Activated B cell treated with CpG ODN at 0.5 μM for 24 hours (primary cell): ENCODE results near the gene GALM. TPM values are rescaled to one million over a fixed set of nuclear protein-coding genes. Genes with fewer than 3 reads are reported as not detected.
"Not testable (repeated sequence)": the region's sequence is repeated elsewhere in the genome, so short reads cannot be mapped to it uniquely, and the experiment has no call there.

Experiments used
- ATAC-seq: fragments of 200-7000 bp; cut with Tn5 transposase; one replicate; pipeline ENCODE4 v1.10.0; 2021; ENCODE audit warnings: low read depth, mild to moderate bottlenecking, moderate library complexity
- CTCF ChIA-PET: fragments of 350-600 bp; sonication (Branson Sonifier 250); formaldehyde crosslinking; loops from one replicate; lab custom pipeline; 2021; ENCODE audit warnings: antibody characterized with exemption; lab: Charles Lee
- POLR2A ChIA-PET: fragments of 350-600 bp; sonication (Branson Sonifier 250); formaldehyde crosslinking; loops from one replicate; lab custom pipeline; 2021; ENCODE audit warnings: antibody characterized with exemption; lab: Charles Lee
- DNase-seq: peaks from one replicate; pipeline ENCODE4 v3.0.0; 2022
- H3K27ac Mint-ChIP-seq: one replicate; pipeline ENCODE4 v1.8.0; 2020; ENCODE audit warnings: mixed read lengths
- H3K27me3 Mint-ChIP-seq: one replicate; pipeline ENCODE4 v1.8.0; 2021; ENCODE audit warnings: mixed read lengths
- H3K36me3 Mint-ChIP-seq: one replicate; pipeline ENCODE4 v1.8.0; 2021; ENCODE audit warnings: low read depth, mixed read lengths
- H3K4me1 Mint-ChIP-seq: one replicate; pipeline ENCODE4 v1.8.0; 2021; ENCODE audit warnings: mixed read lengths
- H3K4me3 Mint-ChIP-seq: one replicate; pipeline ENCODE4 v1.8.0; 2020; ENCODE audit warnings: mild to moderate bottlenecking, mixed read lengths
- H3K9me3 Mint-ChIP-seq: one replicate; pipeline ENCODE4 v1.8.0; 2020; ENCODE audit warnings: mixed read lengths
- intact Hi-C: fragments of 100-400 bp; cut with micrococcal nuclease; formaldehyde crosslinking; loops from one replicate; pipeline ENCODE4 v1.15.1; 2024
- total RNA-seq: library from RNA; stranded (reverse); gene quantifications from 2 replicates; pipeline ENCODE4 v1.2.3, GENCODE V29; 2022
- TF ChIP-seq, protein P1 (sequence below): fragments of 200-600 bp; IDR thresholded peaks from one replicate; pipeline ENCODE4 v1.8.0; 2022; ENCODE audit warnings: antibody characterized with exemption, mild to moderate bottlenecking

Gene GALM
- total RNA-seq, 1 donor from 2014 or later: 5.4 TPM

DNA sequence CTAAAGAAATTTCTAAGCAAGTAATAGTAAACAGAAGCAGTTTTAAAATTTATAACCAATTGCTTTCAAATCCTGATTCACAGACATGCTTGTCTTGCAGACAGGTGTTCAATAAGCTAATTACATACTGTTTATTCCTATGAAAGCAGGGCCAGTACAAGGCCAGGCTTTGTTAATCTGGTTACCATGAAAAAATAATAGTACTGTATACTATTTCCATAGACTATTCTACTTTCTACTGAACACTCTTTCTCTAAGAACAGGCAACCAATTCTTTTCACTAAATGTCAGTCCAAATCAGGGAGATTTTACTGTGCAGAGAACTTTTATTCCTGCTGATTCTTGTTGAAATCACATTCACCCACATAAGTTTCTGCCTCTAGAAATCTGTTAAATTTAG, 88.1 kb downstream of the GALM start:
- Mint-ChIP-seq H3K9me3 (no peaks in the 10 kb centered on the region), H3K36me3 (peaks cover 19% of the 10 kb centered on the region), H3K27me3 (no peaks in the 10 kb centered on the region), H3K4me3 (peak overlapping the region; percentile 41), H3K4me1 (peaks cover 30% of the 10 kb centered on the region), H3K27ac (no peak overlapping the region)
- CTCF ChIA-PET: no interaction called here
- intact Hi-C loops: loop anchor here (5.0 kb wide), 4 partner anchors 738 to 1672 kb away; partner anchors contain the start of genes GPATCH11, HEATR5B and RMDN2
- DNase-seq (no peak), ATAC-seq (no peak)
- TF ChIP-seq, protein P1, sequence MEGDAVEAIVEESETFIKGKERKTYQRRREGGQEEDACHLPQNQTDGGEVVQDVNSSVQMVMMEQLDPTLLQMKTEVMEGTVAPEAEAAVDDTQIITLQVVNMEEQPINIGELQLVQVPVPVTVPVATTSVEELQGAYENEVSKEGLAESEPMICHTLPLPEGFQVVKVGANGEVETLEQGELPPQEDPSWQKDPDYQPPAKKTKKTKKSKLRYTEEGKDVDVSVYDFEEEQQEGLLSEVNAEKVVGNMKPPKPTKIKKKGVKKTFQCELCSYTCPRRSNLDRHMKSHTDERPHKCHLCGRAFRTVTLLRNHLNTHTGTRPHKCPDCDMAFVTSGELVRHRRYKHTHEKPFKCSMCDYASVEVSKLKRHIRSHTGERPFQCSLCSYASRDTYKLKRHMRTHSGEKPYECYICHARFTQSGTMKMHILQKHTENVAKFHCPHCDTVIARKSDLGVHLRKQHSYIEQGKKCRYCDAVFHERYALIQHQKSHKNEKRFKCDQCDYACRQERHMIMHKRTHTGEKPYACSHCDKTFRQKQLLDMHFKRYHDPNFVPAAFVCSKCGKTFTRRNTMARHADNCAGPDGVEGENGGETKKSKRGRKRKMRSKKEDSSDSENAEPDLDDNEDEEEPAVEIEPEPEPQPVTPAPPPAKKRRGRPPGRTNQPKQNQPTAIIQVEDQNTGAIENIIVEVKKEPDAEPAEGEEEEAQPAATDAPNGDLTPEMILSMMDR: no peak
- POLR2A ChIA-PET: interaction anchor here (0.7 to 1.6 kb wide), 2 partner anchors 14 to 829 kb away, joined by 3 read pairs; partner anchors contain the start of gene RMDN2

DNA sequence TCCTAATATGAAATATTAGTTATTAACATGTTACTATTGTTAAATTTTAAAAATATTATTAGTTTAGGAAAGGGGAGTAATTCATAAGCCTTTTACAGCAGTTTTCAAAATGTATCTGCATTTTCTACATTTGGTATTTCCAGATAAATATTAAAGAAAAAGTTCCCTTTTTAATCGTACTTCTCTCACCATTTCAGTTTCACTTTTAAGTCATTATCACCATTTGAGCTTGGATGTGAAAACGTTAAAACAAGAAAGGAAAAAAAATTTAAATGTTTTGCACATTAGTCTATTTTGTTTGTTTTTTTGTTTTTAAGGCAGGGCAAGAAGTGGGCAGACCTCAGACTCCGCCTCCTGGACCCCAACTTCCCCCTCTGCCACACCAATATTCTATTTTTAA, 88.6 kb downstream of the GALM start:
- intact Hi-C loops: loop anchor here (5.0 kb wide), 4 partner anchors 738 to 1672 kb away; partner anchors contain the start of genes GPATCH11, HEATR5B and RMDN2
- CTCF ChIA-PET: no interaction called here
- Mint-ChIP-seq H3K27me3 (no peaks in the 10 kb centered on the region), H3K36me3 (peaks cover 16% of the 10 kb centered on the region), H3K4me1 (peaks cover 27% of the 10 kb centered on the region), H3K27ac (no peak overlapping the region), H3K9me3 (no peaks in the 10 kb centered on the region), H3K4me3 (peak overlapping the region; percentile 79)
- POLR2A ChIA-PET: interaction anchor here (0.7 kb wide), 2 partner anchors 14 to 122 kb away, joined by 3 to 4 read pairs; no protein-coding TSS in a partner anchor
- TF ChIP-seq, protein P1: no peak
- no peak for ATAC-seq
- no peak for DNase-seq

DNA sequence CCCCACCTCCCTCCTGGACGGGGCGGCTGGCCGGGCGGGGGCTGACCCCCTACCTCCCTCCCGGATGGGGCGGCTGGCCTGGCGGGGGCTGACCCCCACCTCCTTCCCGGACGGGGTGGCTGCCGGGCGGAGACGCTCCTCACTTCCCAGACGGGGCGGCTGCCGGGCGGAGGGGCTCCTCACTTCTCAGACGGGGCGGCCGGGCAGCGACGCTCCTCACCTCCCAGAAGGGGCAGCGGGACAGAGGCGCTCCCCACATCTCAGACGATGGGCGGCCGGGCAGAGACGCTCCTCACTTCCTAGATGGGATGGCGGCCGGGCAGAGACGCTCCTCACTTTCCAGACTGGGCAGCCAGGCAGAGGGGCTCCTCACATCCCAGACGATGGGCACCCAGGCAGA, 90.0 kb downstream of the GALM start:
- peaks cover 21% of the 10 kb centered on the region for H3K4me1 Mint-ChIP-seq
- H3K36me3 Mint-ChIP-seq, ATAC-seq, H3K27me3 Mint-ChIP-seq, CTCF ChIA-PET, H3K9me3 Mint-ChIP-seq, DNase-seq, H3K27ac Mint-ChIP-seq, H3K4me3 Mint-ChIP-seq, intact Hi-C loops: not testable (repeated sequence)
- POLR2A ChIA-PET: interaction anchor here (0.6 kb wide), 1 partner anchor 639 kb away, joined by 4 read pairs; no protein-coding TSS in a partner anchor

DNA sequence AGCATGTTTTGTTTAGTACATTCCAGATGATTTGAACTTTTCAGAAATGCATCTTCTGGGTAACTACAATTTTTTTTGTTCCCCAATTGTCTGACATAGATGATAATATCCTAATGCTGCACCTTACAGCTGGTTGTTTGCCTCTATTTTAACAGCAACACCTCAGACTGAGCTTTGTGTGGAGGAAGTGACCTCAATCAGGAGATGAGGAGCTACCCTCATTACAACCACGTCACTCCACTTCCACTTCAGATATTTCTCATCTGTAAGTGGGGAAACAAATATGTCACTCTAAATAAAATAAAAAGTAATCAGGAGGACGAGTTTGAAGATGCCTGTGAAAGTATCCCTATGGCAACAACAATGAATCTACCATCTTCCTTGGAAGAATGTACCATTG, 97.3 kb downstream of the GALM start:
- H3K4me3 Mint-ChIP-seq: no peak overlapping the region
- H3K27me3 Mint-ChIP-seq: no peaks in the 10 kb centered on the region
- ATAC-seq: no peak
- no peak for DNase-seq
- ChIA-PET CTCF (no interaction called here), POLR2A (interaction anchor here (1.6 kb wide), 1 partner anchor 12 kb away, joined by 6 read pairs; the partner anchor contains the start of gene SRSF7)
- no peak overlapping the region for H3K27ac Mint-ChIP-seq
- no peaks in the 10 kb centered on the region for H3K36me3 Mint-ChIP-seq
- H3K9me3 Mint-ChIP-seq: no peaks in the 10 kb centered on the region
- intact Hi-C loops: no loop called here
- no peaks in the 10 kb centered on the region for H3K4me1 Mint-ChIP-seq
- TF ChIP-seq, protein P1: no peak

DNA sequence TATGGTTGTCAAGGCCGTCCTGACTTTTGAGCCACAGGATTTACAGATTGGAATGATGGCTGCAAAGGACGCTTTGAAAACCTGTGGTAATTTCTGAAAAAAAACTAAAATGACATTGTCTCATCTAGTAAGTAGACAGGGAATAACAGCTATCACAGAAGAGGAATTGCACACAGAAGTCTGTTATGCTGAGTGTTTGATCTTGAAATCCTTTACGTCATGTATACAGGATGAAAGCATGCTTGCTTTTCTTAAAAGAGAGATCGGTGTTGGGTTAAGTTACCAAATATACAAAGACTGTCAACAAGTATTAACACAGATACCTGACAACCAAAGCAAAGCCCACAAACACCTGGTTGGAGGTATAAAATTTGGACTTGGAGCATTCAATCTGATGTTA, 97.8 kb downstream of the GALM start:
- H3K36me3 Mint-ChIP-seq: no peaks in the 10 kb centered on the region
- H3K27ac Mint-ChIP-seq: no peak overlapping the region
- TF ChIP-seq, protein P1: no peak
- intact Hi-C loops: no loop called here
- ChIA-PET CTCF (no interaction called here), POLR2A (interaction anchor here (1.6 kb wide), 1 partner anchor 13 kb away, joined by 6 read pairs; the partner anchor contains the start of gene SRSF7)
- no peak overlapping the region for H3K4me3 Mint-ChIP-seq
- H3K4me1 Mint-ChIP-seq: no peaks in the 10 kb centered on the region
- H3K27me3 Mint-ChIP-seq: no peaks in the 10 kb centered on the region
- H3K9me3 Mint-ChIP-seq: no peaks in the 10 kb centered on the region
- no peak for ATAC-seq
- DNase-seq: no peak
